GM19193 (cell line): ENCODE data around the gene HSD3B2.

Experiments
- POLR2A ChIP-seq: IDR thresholded peaks from 4 replicates; pipeline ENCODE4 v1.6.1; 2011; ENCODE audit not compliant: insufficient read depth, insufficient read length; ENCODE audit errors: extremely low read depth

Gene HSD3B2

DNA sequence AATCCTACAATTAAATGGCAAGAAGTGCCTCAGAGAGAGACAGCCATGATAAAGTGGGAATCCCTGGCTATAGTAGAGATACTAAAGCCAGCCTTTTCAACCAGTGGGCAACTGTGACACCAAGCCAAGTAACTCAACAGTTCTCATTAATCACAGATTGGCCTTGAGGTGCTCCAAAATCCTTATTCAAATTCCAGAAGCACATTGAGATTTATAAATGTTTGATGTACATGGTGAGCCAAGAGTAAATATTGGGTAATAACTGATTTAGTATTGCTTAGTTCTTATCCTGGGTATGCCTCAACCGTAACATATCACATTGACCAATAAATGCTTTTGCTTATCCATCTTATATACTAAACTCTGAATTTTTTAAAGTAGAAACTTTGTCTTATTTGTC is 29.3 kb upstream of the HSD3B2 start:
- no peak for TF ChIP-seq POLR2A

DNA sequence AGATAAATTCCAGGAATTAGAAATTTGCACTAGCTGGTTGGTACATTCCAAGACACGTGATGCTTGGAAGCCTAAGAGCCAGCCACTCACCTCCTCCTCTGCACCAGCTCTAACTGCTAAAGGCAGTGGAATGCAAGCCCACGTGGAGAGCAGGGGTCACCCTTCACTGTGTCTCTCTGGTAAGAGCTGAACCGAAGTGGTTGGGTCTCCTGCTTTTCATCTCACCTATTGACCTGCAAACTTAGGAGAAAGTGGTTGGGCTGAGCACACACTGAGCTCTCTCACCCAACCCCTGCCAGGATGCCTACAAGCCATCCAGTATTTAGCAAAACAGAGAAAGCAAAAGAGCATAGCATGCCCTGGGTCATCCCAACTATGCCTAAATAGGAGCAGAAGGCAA is 27.1 kb upstream of the HSD3B2 start:
- TF ChIP-seq POLR2A = no peak

DNA sequence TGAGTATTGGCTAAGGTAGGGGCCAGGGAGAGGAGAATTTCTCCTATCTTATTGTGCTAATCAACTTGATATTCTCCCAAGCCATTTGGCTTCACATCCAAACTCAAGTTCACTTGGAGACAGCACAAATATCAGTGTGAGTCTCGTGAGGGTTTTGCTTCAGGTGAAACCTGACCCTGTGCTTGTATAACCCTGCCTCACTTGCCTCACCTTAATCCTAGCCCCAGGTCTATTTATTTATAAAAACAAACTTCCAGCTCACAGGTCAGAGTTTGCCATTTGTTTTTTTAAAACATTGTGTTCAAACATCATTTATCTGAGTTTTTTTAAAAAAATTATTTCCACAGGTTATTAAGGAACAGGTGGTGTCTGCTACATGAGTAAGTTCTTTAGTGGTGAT is 26.5 kb upstream of the HSD3B2 start:
- TF ChIP-seq POLR2A = no peak

DNA sequence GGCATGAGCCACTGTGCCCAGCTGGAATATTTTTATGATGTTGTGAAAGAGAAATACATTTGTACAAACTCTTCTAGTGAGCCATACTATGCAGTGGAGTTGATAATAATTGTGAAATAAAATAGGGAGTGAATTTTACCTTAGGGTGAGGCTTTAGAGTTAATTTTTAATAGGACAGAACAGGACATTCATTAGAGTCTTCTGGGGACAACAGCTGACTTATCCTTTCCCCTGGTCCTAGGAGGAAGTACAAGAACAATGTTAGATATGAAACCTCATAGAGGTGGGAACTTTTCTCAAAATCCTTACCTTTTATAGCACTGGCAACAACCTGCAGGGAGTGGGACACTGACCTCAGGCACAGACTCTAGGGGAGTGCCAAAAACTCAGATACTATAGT is 24.4 kb upstream of the HSD3B2 start:
- no peak for TF ChIP-seq POLR2A

DNA sequence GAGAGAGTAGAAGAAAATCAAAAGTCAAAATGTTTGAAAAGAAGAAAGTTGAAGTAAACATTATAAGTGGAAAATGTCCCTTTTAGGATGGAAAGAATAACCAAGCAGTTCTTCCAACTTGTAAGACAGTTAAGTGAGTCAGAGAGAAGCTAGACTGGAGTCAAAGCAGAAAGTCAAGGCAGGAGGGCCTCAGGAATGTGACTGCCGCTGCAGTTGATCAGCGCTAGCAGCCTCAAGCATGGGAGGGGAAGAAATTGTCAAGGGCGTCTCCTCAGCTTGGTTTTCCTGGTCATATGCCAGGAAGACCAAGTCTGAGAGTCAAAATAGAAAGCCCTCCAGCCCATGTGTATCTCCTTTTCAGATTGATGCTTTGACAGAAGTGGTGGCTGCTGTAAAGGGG is 23.2 kb upstream of the HSD3B2 start:
- no peak for TF ChIP-seq POLR2A

DNA sequence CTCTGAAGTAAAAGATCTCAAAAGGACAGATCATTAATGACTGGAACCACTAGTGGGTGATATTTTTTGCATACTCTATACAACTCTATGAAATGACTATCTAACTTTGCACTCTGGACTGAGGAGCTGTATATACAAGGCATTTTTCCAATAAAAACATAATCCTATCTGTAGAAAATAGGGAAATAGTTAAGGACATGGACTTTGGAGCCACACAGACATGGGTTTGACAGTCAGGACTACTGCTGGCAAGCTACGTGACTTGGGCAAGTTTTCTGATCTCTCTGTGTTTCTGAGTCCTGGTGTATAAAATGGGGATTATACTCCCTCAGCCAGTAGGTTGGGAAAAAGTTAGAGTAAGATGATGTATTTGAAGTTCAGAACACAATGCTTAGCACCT is 20.9 kb upstream of the HSD3B2 start:
- TF ChIP-seq POLR2A = no peak

DNA sequence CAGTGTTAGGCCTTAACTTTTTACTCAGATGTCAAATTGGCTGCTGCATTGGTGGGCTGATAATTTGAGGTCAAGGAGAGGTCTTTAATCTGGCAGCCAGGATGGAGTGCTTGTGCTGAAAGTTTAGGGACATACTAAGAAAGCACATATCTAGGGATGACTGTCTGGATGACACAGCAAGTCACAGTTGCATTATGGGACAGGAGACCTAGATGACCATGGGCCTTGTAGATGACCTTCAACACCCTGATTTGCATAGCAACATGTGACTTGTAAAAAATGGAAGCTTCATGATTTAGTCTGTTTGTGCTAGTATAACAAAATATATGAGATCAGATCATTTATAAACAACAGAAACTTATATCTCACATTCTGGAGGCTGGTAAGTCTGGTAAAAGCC is 18.0 kb upstream of the HSD3B2 start:
- TF ChIP-seq POLR2A = no peak

DNA sequence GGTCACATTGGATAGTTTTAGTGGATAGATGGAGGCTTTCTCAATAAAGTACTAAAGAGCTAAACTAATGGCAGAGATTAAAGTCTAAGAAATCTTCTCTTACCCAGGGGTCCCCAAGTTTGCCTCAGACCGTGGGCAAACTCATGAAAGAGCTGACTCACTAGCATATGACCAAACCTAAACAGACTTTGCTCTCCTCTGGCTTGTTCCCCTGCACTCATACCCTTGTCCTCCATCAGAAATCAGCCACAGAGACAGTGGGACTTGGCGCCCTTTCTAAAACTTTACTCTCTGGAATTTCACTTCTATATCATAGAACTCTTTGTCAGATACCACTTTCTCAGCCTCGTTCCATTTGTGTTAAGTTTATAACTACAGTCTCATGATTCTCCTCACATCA is 17.0 kb upstream of the HSD3B2 start:
- no peak for TF ChIP-seq POLR2A

DNA sequence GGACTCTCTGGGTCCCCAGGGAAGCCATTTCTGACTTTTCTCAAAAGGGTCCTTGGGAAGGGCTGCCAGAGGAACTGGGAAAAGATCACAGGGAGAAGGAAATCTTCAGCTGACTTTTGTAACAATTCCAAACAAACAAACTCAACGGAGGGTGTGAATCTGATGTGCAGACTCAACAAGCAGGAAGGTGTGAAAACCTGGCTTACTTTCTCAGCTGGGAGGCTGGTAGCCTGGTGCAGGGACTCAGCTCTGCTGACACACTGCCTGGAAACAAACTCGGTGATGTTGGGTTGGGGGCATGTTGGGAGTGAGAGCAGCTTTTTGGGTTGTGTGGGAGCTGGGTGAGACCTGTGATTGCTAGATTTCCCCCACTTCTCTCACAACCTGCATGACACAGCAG is 10.2 kb upstream of the HSD3B2 start:
- TF ChIP-seq POLR2A = no peak

DNA sequence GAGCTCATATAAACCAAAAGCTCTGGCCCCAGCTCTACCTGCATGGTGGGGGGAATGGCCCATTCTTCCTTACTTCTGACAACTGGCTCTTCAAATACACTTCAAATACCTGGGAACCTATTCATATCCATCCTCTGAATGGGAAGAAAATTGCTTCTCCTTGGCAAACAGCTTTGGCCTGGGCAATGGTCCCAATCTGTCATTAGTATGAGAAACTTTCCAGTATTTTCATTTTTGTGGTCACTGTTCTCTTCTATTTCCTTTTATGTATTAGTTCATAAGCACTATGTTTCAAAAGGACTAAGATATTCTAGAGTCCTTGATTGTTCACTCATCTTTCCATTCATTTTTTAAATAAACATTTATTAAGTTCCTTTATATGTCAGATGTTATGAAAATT is 5.2 kb upstream of the HSD3B2 start:
- TF ChIP-seq POLR2A = no peak

DNA sequence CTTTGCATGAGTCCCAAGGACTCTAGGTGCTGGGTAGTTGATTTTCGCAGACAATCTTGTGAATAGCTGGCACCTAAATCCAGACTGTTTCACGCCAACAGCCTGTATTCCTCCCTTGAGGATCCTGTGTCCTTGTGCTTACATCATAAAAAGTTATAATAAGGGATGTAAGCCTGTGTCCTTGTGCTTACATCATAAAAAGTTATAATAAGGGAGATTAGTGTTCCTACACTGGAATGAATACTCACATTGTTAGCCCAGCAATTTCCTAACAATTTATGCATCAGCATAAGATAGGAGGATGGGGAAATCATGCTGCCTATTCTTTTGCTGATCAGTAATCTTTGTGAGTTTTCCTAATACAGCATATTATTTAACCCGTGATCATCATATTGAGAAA is 4.0 kb upstream of the HSD3B2 start:
- TF ChIP-seq POLR2A = no peak

DNA sequence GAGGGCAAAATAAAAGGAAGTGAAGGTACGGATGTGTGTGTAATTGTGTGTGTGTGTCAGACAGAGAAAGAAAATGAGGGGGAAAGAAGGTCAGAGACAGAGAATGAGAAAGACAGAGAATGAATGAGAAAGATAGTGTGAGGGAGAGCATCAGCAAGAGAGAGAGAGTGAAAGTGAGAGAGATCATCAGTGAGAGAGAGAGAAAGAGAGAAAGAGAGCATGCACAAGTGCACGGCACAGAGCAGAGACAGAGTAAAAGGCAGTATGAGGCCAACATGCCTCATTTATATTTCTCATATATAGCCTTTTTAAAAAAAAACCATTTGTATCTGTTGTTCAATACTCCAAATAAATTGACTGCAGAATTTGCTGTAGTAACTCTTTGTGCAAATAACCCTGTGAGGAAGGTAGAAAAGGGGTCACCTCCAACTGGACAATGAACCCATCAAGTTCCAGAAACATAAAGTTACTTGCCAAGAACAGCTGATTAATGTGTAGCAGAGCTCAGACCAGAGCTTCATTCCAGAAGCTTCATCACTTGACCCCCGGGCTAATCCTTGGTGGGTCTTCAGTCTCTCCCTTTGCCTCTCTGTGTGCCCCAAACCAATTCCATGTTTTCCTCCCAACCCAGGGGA is 1.2 kb downstream of the HSD3B2 start:
- TF ChIP-seq POLR2A = no peak

DNA sequence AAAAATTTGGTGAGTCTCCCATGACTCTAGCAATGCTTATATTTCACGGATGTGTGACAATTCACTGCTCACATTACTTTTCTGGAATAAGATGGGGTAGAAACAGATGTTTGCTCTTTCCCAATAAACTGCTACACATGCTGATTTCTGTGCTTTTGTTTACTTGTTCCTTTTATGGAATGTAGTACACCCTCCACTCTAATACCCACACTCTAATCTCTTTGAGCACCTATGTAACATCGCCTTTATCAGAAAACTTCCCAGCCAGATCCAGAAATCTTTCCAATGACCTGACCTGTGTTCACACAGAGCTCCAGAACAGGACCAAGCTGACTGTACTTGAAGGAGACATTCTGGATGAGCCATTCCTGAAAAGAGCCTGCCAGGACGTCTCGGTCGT is 4.2 kb downstream of the HSD3B2 start:
- TF ChIP-seq POLR2A = no peak

DNA sequence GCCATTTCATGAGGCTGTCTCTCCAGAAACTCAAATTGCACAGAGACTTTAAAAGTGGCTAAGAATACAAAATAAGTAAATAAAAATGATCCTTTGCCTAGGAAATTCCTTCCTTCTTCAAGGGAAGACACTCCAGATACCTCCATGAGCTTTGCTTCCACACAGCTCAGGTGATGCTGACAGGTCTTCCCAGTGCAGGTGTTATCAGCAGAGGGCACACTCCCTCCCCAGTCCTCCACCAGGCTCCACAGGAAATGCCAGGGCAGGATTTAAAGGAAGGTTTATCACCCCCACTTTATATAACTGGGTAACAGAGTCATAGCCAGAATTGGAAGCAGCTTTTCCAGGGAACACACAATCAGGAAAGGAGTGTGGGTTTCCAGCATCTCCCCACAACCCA is 5.7 kb downstream of the HSD3B2 start:
- TF ChIP-seq POLR2A = no peak

DNA sequence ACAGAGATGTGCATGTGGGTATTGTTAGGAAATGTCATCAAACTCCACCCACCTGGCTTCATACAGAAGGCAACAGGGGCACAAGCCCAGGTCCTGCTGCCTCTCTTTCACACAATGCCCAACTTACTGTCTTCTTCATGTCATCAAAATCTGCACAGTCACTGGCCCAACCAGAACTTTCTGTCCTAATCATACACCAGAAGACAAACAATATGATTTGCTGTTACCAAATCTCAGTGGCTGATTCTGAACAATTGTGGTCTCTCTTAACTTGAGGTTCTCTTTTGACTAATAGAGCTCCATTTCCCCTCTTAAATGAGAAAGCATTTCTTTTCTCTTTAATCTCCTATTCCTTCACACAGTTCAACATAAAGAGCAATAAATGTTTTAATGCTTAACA is 7.7 kb downstream of the HSD3B2 start:
- TF ChIP-seq POLR2A = no peak

DNA sequence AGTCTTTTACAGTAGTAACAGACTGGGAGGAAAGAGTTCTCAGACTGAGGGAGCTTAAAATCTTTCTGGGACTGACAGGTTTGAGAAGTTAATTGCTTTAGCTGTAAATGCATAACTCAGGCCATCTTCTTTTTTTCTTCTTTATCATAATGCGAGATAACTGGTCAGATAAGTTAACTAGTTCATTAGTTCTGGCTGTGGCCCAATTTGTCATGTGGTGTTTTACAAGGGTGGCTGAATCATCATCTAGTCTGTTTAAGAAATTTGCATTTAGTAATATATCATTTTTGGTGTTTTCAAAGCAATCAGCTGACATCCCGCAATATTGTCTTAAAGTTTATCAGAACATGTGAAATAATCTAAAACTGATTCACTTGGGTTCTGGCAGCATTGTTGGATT is 14.0 kb downstream of the HSD3B2 start:
- TF ChIP-seq POLR2A = no peak

DNA sequence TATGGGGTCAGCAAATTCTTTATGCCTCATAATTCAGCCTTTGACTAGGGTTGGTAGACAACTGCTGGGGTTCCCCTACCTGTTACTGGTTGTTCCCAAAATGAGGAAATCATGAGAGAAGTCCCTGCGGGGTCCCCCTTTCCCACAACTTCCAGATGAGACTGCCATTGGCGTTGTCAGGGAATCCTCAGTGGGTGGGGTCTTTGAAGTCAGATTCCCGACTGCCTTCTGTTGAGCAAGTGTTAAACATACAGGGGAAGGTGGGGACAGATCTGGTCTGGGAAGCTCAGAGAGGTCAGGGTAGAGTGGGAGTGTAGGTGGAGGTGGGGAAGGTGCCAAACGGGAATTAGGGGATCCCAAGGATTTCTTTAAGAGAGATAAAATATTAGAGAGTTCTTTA is 14.7 kb downstream of the HSD3B2 start:
- TF ChIP-seq POLR2A = no peak
